Natural killer cell (primary cell): ENCODE measurements around the gene HEATR9. TPM values are rescaled to one million over a fixed set of nuclear protein-coding genes. Genes with fewer than 3 reads are reported as not detected.

Source experiments
- ATAC-seq, 3 donors: fragments of 150-1000 bp in 2 of 3; fragments of 200-7000 bp in 1 of 3; cut with Tn5 transposase; 1 replicate in 1 of 3; 2 replicates in 2 of 3; pipeline ENCODE4 v1.10.0; 2021; ENCODE audit warnings: mild to moderate bottlenecking in 2 of 3, moderate library complexity in 2 of 3
- DNase-seq, 2 donors: peaks; one replicate each; pipeline versions ENCODE4 v3.0.0 to v3.0.0-alpha.2; 2013 to 2021; ENCODE audit warnings: mixed read lengths in 1 of 2
- H3K27ac ChIP-seq: one replicate; pipeline ENCODE4 v1.5.1; 2013; ENCODE audit warnings: mild to moderate bottlenecking, low read length
- H3K27me3 ChIP-seq: one replicate; pipeline ENCODE4 v1.6.1; 2013; ENCODE audit warnings: low read length; ENCODE audit not compliant: control insufficient read depth, insufficient read depth
- H3K36me3 ChIP-seq: one replicate; pipeline ENCODE4 v1.6.1; 2013; ENCODE audit warnings: low read length; ENCODE audit not compliant: control insufficient read depth, insufficient read depth
- H3K4me1 ChIP-seq: one replicate; pipeline ENCODE4 v1.6.1; 2013; ENCODE audit warnings: low read length; ENCODE audit not compliant: control insufficient read depth, insufficient read depth
- H3K4me3 ChIP-seq: one replicate; pipeline ENCODE4 v1.5.1; 2013; ENCODE audit warnings: low read length
- H3K9me3 ChIP-seq: one replicate; pipeline ENCODE4 v1.6.1; 2013; ENCODE audit warnings: low read length; ENCODE audit not compliant: control insufficient read depth, insufficient read depth
- H3K27ac Mint-ChIP-seq, 2 donors: one replicate each; pipeline ENCODE4 v1.8.0; 2022; ENCODE audit warnings: mild to moderate bottlenecking in 2 of 2, mixed read lengths in 2 of 2, moderate library complexity in 1 of 2
- H3K27me3 Mint-ChIP-seq, 2 donors: one replicate each; pipeline ENCODE4 v1.8.0; 2022; ENCODE audit warnings: low read depth in 2 of 2, mixed read lengths in 2 of 2
- H3K36me3 Mint-ChIP-seq: one replicate; pipeline ENCODE4 v1.8.0; 2022; ENCODE audit warnings: mixed read lengths
- H3K4me1 Mint-ChIP-seq, 2 donors: one replicate each; pipeline ENCODE4 v1.8.0; 2022; ENCODE audit warnings: mixed read lengths in 2 of 2
- H3K4me3 Mint-ChIP-seq: one replicate; pipeline ENCODE4 v1.8.0; 2022; ENCODE audit warnings: mild to moderate bottlenecking, moderate library complexity, mixed read lengths
- H3K9me3 Mint-ChIP-seq, 2 donors: one replicate each; pipeline ENCODE4 v1.8.0; 2022; ENCODE audit warnings: mixed read lengths in 2 of 2
- WGBS: methylation state at CpG from one replicate; pipeline ENCODE4 v1.1.7; 2013; ENCODE audit warnings: missing lambda C conversion rate; ENCODE audit not compliant: insufficient coverage; 5-methylcytosine and 5-hydroxymethylcytosine counted together
- intact Hi-C: fragments of 100-400 bp; cut with micrococcal nuclease; formaldehyde crosslinking; loops from one replicate; pipeline ENCODE4 v1.14.2; 2022
- total RNA-seq, 4 donors: library from RNA; stranded (reverse); fragments of 120-200 nt in 1 of 4; gene quantifications; one replicate each; pipeline versions ENCODE4 v1.2.3 to v1.2.4, GENCODE V29; 2013 to 2022
- TF ChIP-seq, protein P1 (sequence below): fragments of 200-600 bp; IDR thresholded peaks from one replicate; pipeline ENCODE4 v1.8.0; 2022; ENCODE audit warnings: antibody characterized with exemption

Gene HEATR9
- total RNA-seq, 3 donors from 2014 or later (not counting 1 experiment from before 2014, with no cell fraction given), result 10.0 to 24.1 (median 15.1) TPM

- Histone ChIP-seq H3K36me3 (peaks cover 33% of the 10 kb centered on the region), H3K4me1 (peaks cover 53% of the 10 kb centered on the region), H3K9me3 (no peaks in the 10 kb centered on the region), H3K27me3 (no peaks in the 10 kb centered on the region), H3K27ac (peak overlapping the region; percentile 48), H3K4me3 (peak overlapping the region; percentile 65)
- DNase-seq (peak in 1 of 2 donors; percentile 35), ATAC-seq (no peak)
- TF ChIP-seq, protein P1, sequence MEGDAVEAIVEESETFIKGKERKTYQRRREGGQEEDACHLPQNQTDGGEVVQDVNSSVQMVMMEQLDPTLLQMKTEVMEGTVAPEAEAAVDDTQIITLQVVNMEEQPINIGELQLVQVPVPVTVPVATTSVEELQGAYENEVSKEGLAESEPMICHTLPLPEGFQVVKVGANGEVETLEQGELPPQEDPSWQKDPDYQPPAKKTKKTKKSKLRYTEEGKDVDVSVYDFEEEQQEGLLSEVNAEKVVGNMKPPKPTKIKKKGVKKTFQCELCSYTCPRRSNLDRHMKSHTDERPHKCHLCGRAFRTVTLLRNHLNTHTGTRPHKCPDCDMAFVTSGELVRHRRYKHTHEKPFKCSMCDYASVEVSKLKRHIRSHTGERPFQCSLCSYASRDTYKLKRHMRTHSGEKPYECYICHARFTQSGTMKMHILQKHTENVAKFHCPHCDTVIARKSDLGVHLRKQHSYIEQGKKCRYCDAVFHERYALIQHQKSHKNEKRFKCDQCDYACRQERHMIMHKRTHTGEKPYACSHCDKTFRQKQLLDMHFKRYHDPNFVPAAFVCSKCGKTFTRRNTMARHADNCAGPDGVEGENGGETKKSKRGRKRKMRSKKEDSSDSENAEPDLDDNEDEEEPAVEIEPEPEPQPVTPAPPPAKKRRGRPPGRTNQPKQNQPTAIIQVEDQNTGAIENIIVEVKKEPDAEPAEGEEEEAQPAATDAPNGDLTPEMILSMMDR, result no peak
- WGBS, result 60% methylated on average over 4 of the region's 4 CpGs
- Mint-ChIP-seq H3K4me3 (peak overlapping the region; percentile 91), H3K36me3 (peaks cover 7% of the 10 kb centered on the region), H3K4me1 (peaks cover 61 to 74% of the 10 kb centered on the region in 2 donors), H3K27ac (peak overlapping the region; percentile 93 to 99), H3K9me3 (no peaks in the 10 kb centered on the region), H3K27me3 (no peaks in the 10 kb centered on the region)
- intact Hi-C loops, result loop anchor here (10.0 kb wide), 1 partner anchor 1066 kb away; the partner anchor contains the start of gene AATF
Measured at GRCh38 chr17:35878361-35878760, 9.7 kb upstream of the HEATR9 start.

- DNase-seq, result no peak
- Histone ChIP-seq H3K4me3 (peak overlapping the region; percentile 22), H3K36me3 (peaks cover 37% of the 10 kb centered on the region), H3K27ac (peak overlapping the region; percentile 34), H3K9me3 (no peaks in the 10 kb centered on the region), H3K4me1 (peaks cover 55% of the 10 kb centered on the region), H3K27me3 (no peaks in the 10 kb centered on the region)
- Mint-ChIP-seq H3K36me3 (peaks cover 7% of the 10 kb centered on the region), H3K4me3 (peak overlapping the region; percentile 91), H3K27me3 (no peaks in the 10 kb centered on the region), H3K27ac (peak overlapping the region; percentile 93 to 99), H3K9me3 (no peaks in the 10 kb centered on the region), H3K4me1 (peaks cover 66 to 78% of the 10 kb centered on the region in 2 donors)
- TF ChIP-seq, protein P1, result no peak
- intact Hi-C loops, result loop anchor here (10.0 kb wide), 1 partner anchor 1067 kb away; the partner anchor contains the start of gene AATF
- ATAC-seq, result no peak
Measured at GRCh38 chr17:35877345-35878029, 8.8 kb upstream of the HEATR9 start.

GRCh38 chr17:35876534-35876933, 7.8 kb upstream of the HEATR9 start:
- DNase-seq (no peak), ATAC-seq (no peak)
- H3K36me3 Mint-ChIP-seq, result peaks cover 7% of the 10 kb centered on the region
- TF ChIP-seq, protein P1, result no peak
- H3K4me3 ChIP-seq, result peak overlapping the region; percentile 22
- H3K27me3 Mint-ChIP-seq, result no peaks in the 10 kb centered on the region
- peak overlapping the region; percentile 64 for H3K27ac ChIP-seq
- H3K9me3 Mint-ChIP-seq, result no peaks in the 10 kb centered on the region
- peaks cover 72 to 81% of the 10 kb centered on the region in 2 donors for H3K4me1 Mint-ChIP-seq
- no peaks in the 10 kb centered on the region for H3K27me3 ChIP-seq
- H3K4me1 ChIP-seq, result peaks cover 63% of the 10 kb centered on the region
- intact Hi-C loops, result loop anchor here (10.0 kb wide), 1 partner anchor 1068 kb away; the partner anchor contains the start of gene AATF
- H3K36me3 ChIP-seq, result peaks cover 42% of the 10 kb centered on the region
- 66% methylated on average over 3 of the region's 3 CpGs for WGBS
- peak overlapping the region; percentile 91 for H3K4me3 Mint-ChIP-seq
- H3K27ac Mint-ChIP-seq, result peak overlapping the region; percentile 93 to 99
- H3K9me3 ChIP-seq, result no peaks in the 10 kb centered on the region
